ENCODE data around the gene GNAI3. TPM values are rescaled to one million over a fixed set of nuclear protein-coding genes. Genes with fewer than 3 reads are reported as not detected.

GNAI3 gene
- total RNA-seq (1 to 10 TPM; 7.8 to 8.8 TPM), total RNA-seq (137 to 176 reads per million in 2 donors)

DNA sequence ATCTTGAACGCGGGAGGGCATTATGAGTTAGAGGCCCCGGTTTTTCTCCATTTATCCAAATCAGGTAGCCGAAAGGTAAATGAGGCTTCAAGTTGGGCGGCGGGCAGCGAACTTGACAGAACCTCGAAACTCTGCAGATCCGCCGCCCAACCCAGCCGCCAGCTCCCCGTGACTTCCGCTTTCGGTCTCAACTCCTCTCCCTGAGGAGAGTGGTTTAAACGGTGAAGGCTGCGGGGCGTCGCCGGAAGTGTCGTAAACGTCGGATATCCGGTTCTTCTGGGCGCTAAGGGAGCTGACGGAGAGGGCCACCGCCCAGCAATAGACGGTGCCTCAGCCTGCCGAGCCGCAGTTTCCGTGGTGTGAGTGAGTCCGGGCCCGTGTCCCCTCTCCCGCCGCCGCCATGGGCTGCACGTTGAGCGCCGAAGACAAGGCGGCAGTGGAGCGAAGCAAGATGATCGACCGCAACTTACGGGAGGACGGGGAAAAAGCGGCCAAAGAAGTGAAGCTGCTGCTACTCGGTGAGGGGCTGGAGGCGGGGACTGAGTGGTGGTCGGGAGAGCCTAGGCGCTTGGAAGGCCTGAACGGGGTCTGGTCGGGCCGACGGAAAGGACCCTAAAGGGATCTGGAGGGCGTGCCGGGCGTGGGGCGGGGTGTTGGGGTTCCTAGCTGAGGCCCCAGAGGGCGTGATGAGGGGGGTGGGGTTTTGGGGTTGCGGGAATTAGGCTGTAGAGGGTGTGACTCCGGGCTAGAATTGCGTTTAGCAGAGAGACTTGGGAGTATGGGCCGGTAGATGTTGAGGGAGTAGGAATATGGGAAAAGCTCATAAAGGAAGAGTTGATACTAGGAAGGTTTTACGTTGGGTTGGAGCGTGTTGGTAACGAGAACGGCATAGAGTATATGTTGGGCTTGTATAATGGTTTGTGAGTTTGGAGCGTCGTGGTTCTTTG lies at the start of gene GNAI3:
TSS of gene GNAI3 (plus strand) at position 295 of the 947 bp plus-strand sequence. CDS start at position 401, 106 bp downstream.
- H3K27ac Mint-ChIP-seq = peak within 1 kb of the TSS; percentile 99
- ATAC-seq (peak; percentile 92), DNase-seq (peak; percentile 86 to 92 (median 87))
- peaks cover 33% of the 10 kb centered on the region for H3K4me1 Mint-ChIP-seq
- H3K36me3 Mint-ChIP-seq (ENCODE audit: low read depth) = peaks cover 8% of the 10 kb centered on the region
- no peaks in the 10 kb centered on the region for H3K27me3 Mint-ChIP-seq
- H3K4me3 Mint-ChIP-seq = peak within 1 kb of the TSS; percentile 100
- H3K9me3 ChIP-seq (ENCODE audit: control insufficient read depth, low read length, poor library complexity, severe bottlenecking) = no peaks in the 10 kb centered on the region

DNA sequence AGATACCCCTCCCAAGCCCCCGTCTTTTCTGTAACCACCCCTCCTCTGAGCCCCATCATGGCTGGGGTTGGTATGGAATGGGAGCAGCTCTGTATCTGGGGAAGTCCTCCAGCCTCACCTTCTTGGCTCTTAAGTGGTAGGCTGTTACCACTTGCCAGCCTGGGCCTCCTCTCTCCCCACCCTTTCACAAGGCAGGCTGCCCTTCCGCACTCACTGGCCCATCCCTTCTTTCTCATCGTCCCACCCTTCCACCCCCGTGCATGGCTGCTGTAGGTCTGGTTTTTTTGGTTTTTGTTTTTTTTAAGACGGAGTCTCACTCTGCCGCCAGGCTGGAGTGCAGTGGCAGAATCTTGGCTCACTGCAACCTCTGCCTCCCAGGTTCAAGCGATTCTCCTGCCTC lies 49.3 kb upstream of the GNAI3 start:
- H3K27me3 Mint-ChIP-seq = no peaks in the 10 kb centered on the region
- DNase-seq = no peak
- peak overlapping the region; percentile 52 for H3K4me3 Mint-ChIP-seq
- peaks cover 6% of the 10 kb centered on the region for H3K36me3 Mint-ChIP-seq (ENCODE audit: low read depth)
- peak overlapping the region; percentile 95 for H3K27ac Mint-ChIP-seq
- no peaks in the 10 kb centered on the region for H3K9me3 ChIP-seq (ENCODE audit: control insufficient read depth, low read length, poor library complexity, severe bottlenecking)
- peaks cover 69% of the 10 kb centered on the region for H3K4me1 Mint-ChIP-seq
- no peak for ATAC-seq

DNA sequence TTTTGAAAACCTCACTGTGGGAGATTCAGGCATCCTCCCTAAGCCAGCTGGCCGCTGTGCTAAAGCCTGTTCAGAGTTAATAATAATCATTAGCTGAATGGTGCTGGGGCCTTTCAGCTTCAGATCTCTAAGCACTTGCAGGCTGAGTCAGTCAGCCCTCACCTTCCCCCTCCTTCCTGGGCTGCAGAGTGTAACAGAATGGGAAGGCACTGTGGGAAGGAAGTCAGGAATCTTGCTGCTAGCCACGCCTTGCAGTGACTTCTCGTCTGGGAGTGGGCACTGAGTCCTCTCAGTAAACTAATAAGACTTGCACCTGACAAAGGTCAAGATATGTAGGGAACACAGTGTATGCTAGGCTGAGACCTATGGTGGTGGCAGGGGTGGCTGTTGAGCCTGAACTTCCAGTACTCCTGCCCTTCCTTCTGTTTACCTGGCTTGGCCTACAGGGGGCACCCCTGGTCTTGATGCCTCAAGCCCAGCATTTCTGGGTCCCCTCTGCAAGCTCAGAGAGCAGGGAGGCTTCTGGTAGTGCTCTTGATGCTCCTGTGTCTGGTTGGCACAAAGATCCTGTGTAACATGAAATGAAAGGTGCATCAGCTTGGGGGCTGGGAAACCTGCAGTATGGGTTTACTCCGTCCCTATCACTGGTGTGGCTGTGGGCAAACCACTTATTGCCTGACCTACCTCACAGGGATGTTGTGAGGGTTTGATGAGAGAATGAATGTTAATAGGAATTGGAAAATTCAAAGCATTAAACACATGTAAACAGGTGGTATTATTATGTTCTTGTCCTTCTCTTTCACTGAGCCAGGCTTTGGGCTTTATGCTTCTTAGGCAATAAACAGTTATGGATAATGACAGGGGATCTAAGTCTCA lies 48.5 kb upstream of the GNAI3 start:
- no peak for ATAC-seq
- H3K9me3 ChIP-seq (ENCODE audit: control insufficient read depth, low read length, poor library complexity, severe bottlenecking) = no peaks in the 10 kb centered on the region
- H3K27ac Mint-ChIP-seq = peak overlapping the region; percentile 95
- peaks cover 6% of the 10 kb centered on the region for H3K36me3 Mint-ChIP-seq (ENCODE audit: low read depth)
- DNase-seq = peak; percentile 28 to 58 (median 41)
- no peaks in the 10 kb centered on the region for H3K27me3 Mint-ChIP-seq
- H3K4me1 Mint-ChIP-seq = peaks cover 72% of the 10 kb centered on the region
- H3K4me3 Mint-ChIP-seq = peak overlapping the region; percentile 63

DNA sequence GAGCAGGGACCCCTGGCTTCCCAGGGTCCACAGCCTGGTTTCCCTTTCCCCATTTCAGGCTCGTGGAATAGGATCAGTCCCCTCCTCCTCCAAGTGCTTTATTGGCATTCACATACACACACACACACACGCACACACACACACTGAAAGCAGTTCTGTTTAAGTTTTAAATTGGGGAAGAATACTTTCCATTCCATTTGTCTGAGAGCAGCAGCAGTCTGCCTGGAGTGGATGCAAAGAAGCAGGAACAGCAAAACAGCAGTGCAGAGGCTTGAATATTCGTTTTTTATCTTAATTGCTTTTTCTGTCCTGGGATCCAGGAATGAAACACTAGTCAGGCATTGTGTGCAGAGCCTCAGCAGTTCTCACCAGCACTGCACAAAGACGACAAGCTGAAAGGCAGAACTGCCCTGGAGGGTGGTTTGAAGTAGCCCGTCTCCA lies 47.5 kb upstream of the GNAI3 start:
- Mint-ChIP-seq H3K4me3 (peak overlapping the region; percentile 90), H3K27ac (peak overlapping the region; percentile 95), H3K4me1 (peaks cover 73% of the 10 kb centered on the region), H3K27me3 (no peaks in the 10 kb centered on the region), H3K36me3 (ENCODE audit: low read depth) (peaks cover 5% of the 10 kb centered on the region)
- no peaks in the 10 kb centered on the region for H3K9me3 ChIP-seq (ENCODE audit: control insufficient read depth, low read length, poor library complexity, severe bottlenecking)
- ATAC-seq (no peak), DNase-seq (no peak)

DNA sequence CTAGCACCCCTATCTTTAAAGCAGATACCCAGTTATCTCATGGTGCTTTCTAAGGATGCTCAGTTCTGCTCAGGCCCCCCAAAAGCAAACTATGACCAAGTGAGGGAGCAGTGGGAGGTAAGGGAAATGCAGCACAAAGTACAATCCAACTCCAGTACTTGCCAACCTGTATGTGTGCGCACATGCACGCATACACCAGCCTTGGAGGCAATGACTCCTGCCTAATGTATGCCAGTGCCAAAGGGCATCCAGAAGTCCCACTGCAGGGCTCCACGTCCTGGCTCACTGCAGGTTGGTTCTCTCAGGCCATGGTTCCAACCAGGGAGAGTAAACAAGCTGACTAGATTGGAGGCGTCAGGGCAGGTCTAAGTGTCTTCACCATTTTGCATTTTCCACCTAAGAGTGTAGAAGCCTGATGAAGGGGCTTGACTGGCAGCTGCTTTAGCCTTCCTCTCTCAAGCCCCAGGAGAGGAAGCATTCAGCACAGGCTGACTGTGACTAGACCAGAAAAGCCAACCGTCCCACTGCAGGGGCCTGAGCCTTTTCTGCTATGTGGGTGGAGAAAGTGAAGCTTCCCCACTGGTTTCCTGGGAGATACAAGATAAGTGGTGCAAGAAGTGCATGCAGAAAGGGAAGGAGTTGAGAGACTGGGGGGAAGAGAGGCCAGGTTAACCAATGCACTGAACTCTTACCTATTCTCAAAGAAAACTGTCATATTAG lies 46.6 kb upstream of the GNAI3 start:
- Mint-ChIP-seq H3K36me3 (ENCODE audit: low read depth) (no peaks in the 10 kb centered on the region), H3K27ac (peak overlapping the region; percentile 95), H3K4me3 (peak overlapping the region; percentile 90), H3K27me3 (no peaks in the 10 kb centered on the region), H3K4me1 (peaks cover 69% of the 10 kb centered on the region)
- ATAC-seq (peak; percentile 6), DNase-seq (no peak)
- no peaks in the 10 kb centered on the region for H3K9me3 ChIP-seq (ENCODE audit: control insufficient read depth, low read length, poor library complexity, severe bottlenecking)

DNA sequence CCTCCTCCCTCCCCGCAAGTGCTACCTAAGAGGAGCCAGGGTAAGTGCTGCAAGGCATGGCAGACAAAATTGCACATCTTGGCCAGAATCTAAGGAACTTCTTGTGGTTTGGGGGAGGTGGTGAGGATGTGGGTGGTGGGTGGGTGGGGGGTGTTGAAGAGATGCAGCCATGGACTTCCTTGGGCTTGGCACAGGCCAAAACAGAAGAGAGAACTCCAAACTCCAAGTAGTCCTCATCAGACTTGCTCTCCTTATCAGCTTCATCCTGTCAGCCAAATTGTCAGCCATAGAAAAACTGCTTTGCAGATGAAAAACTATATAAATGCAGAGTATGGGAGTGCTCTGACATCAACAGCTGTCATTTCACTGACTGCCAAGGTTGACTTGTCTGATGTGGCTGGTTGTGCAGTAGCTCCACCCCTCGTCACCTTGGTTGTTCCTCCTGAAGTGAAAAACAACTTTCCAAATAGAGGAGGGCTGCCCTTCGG lies 46.0 kb upstream of the GNAI3 start:
- peak in 2 of 3 donors; percentile 36 to 45 for DNase-seq
- no peaks in the 10 kb centered on the region for H3K9me3 ChIP-seq (ENCODE audit: control insufficient read depth, low read length, poor library complexity, severe bottlenecking)
- peak overlapping the region; percentile 90 for H3K4me3 Mint-ChIP-seq
- H3K4me1 Mint-ChIP-seq = peaks cover 74% of the 10 kb centered on the region
- no peaks in the 10 kb centered on the region for H3K27me3 Mint-ChIP-seq
- peak; percentile 94 for ATAC-seq
- peak overlapping the region; percentile 95 for H3K27ac Mint-ChIP-seq
- no peaks in the 10 kb centered on the region for H3K36me3 Mint-ChIP-seq (ENCODE audit: low read depth)

DNA sequence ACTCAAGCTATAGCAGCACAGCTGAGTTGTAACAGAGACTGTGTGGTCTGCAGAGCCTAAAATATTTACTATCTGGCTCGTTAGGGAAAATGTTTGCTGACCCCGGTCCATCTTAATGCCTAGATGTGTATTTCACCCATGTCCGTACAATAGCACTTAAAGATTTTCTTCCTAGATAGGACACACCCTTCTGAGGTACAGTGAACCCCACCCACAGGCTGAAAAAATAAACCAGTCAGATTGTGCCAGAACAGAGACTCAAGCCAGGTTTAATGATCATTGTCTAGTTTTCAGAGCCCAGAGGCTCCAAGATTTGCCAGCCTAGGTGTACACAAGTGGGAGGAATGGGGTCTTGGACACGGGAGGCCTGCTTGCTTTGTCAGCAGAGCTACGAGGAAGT lies 44.5 kb upstream of the GNAI3 start:
- ATAC-seq (no peak), DNase-seq (no peak)
- H3K27ac Mint-ChIP-seq = peak overlapping the region; percentile 95
- peaks cover 76% of the 10 kb centered on the region for H3K4me1 Mint-ChIP-seq
- H3K4me3 Mint-ChIP-seq = peak overlapping the region; percentile 90
- H3K36me3 Mint-ChIP-seq (ENCODE audit: low read depth) = no peaks in the 10 kb centered on the region
- H3K9me3 ChIP-seq (ENCODE audit: control insufficient read depth, low read length, poor library complexity, severe bottlenecking) = no peaks in the 10 kb centered on the region
- H3K27me3 Mint-ChIP-seq = no peaks in the 10 kb centered on the region

DNA sequence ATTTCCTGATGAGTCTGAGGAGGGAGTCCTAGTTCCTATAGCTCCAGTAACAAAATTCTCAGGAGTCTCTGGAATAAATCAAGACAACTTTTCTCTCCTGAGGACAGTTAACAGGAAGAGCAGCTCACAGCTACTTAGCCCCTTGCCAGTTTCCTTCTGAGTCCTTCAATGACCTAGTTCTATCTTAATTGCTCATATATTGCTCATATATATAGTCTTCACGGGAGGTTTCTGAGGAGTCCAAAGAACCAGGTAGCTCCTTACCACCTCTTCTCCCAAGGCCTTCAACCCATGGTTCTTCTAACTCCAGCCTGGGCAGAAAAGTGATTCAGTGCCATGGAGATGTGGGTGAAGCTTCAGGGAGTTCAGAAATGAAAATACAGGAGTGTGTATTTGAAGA lies 43.4 kb upstream of the GNAI3 start:
- H3K27ac Mint-ChIP-seq = peak overlapping the region; percentile 95
- H3K27me3 Mint-ChIP-seq = no peaks in the 10 kb centered on the region
- ATAC-seq (no peak), DNase-seq (no peak)
- peak overlapping the region; percentile 90 for H3K4me3 Mint-ChIP-seq
- no peaks in the 10 kb centered on the region for H3K36me3 Mint-ChIP-seq (ENCODE audit: low read depth)
- H3K9me3 ChIP-seq (ENCODE audit: control insufficient read depth, low read length, poor library complexity, severe bottlenecking) = no peaks in the 10 kb centered on the region
- peaks cover 69% of the 10 kb centered on the region for H3K4me1 Mint-ChIP-seq

DNA sequence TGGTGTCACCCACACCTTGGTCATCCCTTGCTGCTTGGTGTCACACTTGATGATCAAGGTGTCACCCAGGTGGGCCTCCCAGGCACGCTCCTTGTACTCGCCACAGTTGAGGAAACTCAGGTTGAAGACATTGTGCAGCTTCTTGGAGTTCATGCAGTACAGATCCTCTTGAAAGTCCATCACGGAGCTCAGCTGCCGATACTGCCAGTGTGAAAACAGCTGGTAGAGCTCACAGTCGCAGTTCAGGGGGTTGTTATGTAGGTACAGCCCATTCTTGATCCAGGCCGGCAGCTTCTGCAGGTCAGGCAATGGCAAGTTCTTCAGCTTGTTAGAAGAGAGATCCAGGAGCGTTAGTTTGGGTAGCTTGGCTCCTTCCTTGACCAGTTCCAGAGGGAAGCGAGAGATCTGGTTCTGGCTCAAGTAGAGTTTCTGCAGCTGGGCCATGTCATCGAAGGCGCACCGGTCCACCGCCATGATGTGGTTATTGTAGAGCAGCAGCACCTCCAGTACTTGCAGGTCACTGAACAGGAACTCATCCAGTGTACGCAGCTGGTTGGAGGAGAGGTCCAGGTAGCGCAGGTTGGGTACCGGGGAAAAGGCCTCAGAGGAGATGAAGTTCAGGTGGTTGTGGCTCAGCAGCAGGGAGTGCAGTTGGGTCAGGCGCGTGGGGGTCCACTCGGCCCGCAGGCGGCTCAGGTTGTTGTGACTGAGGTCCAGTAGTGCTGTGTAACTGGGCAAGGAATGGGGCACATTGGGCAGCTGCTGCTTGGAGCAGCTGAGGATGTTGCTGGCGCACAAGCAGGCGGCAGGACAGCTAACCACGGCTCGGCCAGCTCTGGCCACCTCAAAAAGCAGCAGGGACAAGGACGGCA lies 40.2 kb upstream of the GNAI3 start:
- peaks cover 47% of the 10 kb centered on the region for H3K4me1 Mint-ChIP-seq
- H3K4me3 Mint-ChIP-seq = peak overlapping the region; percentile 94
- DNase-seq = no peak
- no peaks in the 10 kb centered on the region for H3K9me3 ChIP-seq (ENCODE audit: control insufficient read depth, low read length, poor library complexity, severe bottlenecking)
- ATAC-seq = no peak
- no peaks in the 10 kb centered on the region for H3K36me3 Mint-ChIP-seq (ENCODE audit: low read depth)
- H3K27me3 Mint-ChIP-seq = no peaks in the 10 kb centered on the region
- H3K27ac Mint-ChIP-seq = peak overlapping the region; percentile 94

DNA sequence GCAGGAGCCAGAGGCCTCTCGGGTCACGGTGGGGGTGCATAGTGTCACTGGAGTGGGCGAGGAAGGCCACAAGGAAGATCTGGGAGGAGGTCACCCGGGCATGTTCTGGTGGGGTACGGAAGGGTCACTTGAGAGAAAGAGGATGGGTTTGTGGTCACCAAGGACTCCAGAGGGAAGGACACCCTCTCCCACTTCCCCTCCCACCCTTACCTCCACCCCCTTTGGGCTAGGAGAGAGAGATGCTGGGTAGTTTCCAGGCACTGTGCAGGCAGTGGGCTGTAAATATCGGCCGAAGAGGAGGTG lies 39.6 kb upstream of the GNAI3 start:
- ATAC-seq = no peak
- H3K27me3 Mint-ChIP-seq = no peaks in the 10 kb centered on the region
- peaks cover 47% of the 10 kb centered on the region for H3K4me1 Mint-ChIP-seq
- H3K9me3 ChIP-seq (ENCODE audit: control insufficient read depth, low read length, poor library complexity, severe bottlenecking) = no peaks in the 10 kb centered on the region
- no peak for DNase-seq
- H3K4me3 Mint-ChIP-seq = peak overlapping the region; percentile 94
- H3K36me3 Mint-ChIP-seq (ENCODE audit: low read depth) = no peaks in the 10 kb centered on the region
- peak overlapping the region; percentile 94 for H3K27ac Mint-ChIP-seq

DNA sequence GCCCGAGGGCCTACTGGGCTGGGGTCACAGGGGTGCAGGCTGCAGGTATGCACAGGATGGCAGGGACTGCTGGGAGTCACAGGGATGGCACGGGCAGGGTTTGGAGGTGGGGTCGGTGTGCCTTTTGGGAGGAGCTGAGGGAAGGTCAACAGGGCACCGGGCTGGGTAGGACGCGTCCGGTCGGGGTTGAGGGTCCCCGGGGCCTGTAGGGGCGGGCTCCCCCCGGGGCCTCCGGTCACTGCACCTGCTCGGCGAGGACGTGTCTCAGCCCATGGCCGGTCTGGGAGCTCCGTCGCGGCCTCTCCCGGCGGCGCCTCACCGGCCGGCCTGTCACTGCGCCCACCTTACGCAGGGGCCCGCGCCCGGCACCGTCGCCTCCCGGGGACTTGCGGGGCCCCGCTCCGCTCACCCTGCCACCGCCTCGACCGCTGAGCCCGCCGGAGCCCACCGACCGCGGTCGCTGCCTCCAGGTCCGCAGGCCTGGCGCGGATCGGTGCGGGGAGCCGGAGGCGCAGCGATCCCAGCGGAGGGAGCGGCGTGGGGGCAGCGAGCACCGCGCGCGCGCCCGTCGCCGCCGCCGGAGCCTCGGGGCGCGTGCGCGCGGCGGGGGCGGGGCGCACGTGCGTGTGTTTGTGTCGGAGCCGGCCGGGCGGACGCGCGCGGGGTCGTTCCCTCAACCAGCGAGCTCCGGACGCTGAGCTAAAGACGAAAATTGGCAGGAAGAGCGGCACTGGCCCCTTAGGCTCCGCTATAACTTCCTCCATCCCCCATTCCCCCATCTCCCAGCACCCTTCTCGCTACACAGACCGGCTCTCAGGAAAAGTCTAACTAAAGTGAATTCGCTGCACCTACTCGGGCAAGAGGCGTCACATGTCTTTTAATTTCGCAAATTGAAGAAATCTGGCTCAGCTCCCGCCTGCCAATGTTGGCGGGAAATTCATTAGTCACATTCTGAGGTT lies 39.0 kb upstream of the GNAI3 start, which contains the start of gene AMIGO1:
TSS of gene AMIGO1 (minus strand) at position 552 of the 959 bp plus-strand sequence. CDS start 815 bp downstream, outside the sequence.
- DNase-seq (peak; percentile 42 to 60 (median 52)), ATAC-seq (peak; percentile 81)
- H3K4me3 Mint-ChIP-seq = peak within 1 kb of the TSS; percentile 94
- H3K27me3 Mint-ChIP-seq = no peaks in the 10 kb centered on the region
- H3K9me3 ChIP-seq (ENCODE audit: control insufficient read depth, low read length, poor library complexity, severe bottlenecking) = no peaks in the 10 kb centered on the region
- peaks cover 43% of the 10 kb centered on the region for H3K4me1 Mint-ChIP-seq
- no peaks in the 10 kb centered on the region for H3K36me3 Mint-ChIP-seq (ENCODE audit: low read depth)
- H3K27ac Mint-ChIP-seq = peak within 1 kb of the TSS; percentile 94
